GM23338 (cell line): ENCODE measurements around the gene HORMAD2. TPM values are rescaled to one million over a fixed set of nuclear protein-coding genes. Genes with fewer than 3 reads are reported as not detected.

Source experiments
- ATAC-seq: fragments of 200-7000 bp; cut with Tn5 transposase; 3 replicates; pipeline ENCODE4 v1.9.1; 2020
- DNase-seq: peaks from one replicate; pipeline ENCODE4 v3.0.0-alpha.2; 2015; ENCODE audit warnings: low spot score
- H2AFZ ChIP-seq: fragments of 200-600 bp; sonication (generic); 2 replicates; pipeline ENCODE4 v1.8.0; 2016; ENCODE audit warnings: antibody characterized with exemption, mild to moderate bottlenecking, moderate library complexity
- H3F3A ChIP-seq: fragments of 200-600 bp; sonication (generic); replicated peaks from 2 replicates; pipeline ENCODE4 v1.8.0; 2017; ENCODE audit warnings: antibody characterized with exemption, mixed run types, low read depth
- H3K27ac ChIP-seq: fragments of 200-600 bp; sonication (generic); 2 replicates; pipeline ENCODE4 v1.6.1; 2016; ENCODE audit warnings: low read depth
- H3K27me3 ChIP-seq: fragments of 200-600 bp; sonication (generic); 2 replicates; pipeline ENCODE4 v1.8.0; 2016; ENCODE audit warnings: mild to moderate bottlenecking, mixed run types, moderate library complexity; ENCODE audit not compliant: insufficient read depth
- H3K36me3 ChIP-seq: fragments of 200-600 bp; sonication (generic); 2 replicates; pipeline ENCODE4 v1.8.0; 2016; ENCODE audit warnings: mild to moderate bottlenecking; ENCODE audit not compliant: insufficient read depth
- H3K4me1 ChIP-seq: fragments of 200-600 bp; sonication (generic); 2 replicates; pipeline ENCODE4 v1.8.0; 2016; ENCODE audit warnings: mild to moderate bottlenecking, moderate library complexity; ENCODE audit not compliant: insufficient read depth
- H3K4me2 ChIP-seq: fragments of 200-600 bp; sonication (generic); 2 replicates; pipeline ENCODE4 v1.7.1; 2017; ENCODE audit warnings: mixed run types
- H3K4me3 ChIP-seq: fragments of 200-600 bp; sonication (generic); 2 replicates; pipeline ENCODE4 v1.6.1; 2016; ENCODE audit warnings: mixed run types
- H3K79me2 ChIP-seq: fragments of 200-600 bp; sonication (generic); replicated peaks from 2 replicates; pipeline ENCODE4 v1.8.0; 2017; ENCODE audit warnings: mild to moderate bottlenecking; ENCODE audit not compliant: insufficient read depth
- H3K9me2 ChIP-seq: fragments of 200-600 bp; sonication (generic); 2 replicates; pipeline ENCODE4 v1.8.0; 2017; ENCODE audit not compliant: insufficient read depth
- H4K20me1 ChIP-seq: fragments of 200-600 bp; sonication (generic); replicated peaks from 2 replicates; pipeline ENCODE4 v1.8.0; 2017; ENCODE audit warnings: mild to moderate bottlenecking; ENCODE audit not compliant: insufficient read depth
- H3K27ac Mint-ChIP-seq: 2 replicates; pipeline ENCODE4 v1.8.0; 2020; ENCODE audit warnings: inconsistent platforms, mild to moderate bottlenecking, moderate library complexity, mixed read lengths
- H3K27me3 Mint-ChIP-seq: 3 replicates; pipeline ENCODE4 v1.8.0; 2022; ENCODE audit warnings: low read depth, mild to moderate bottlenecking, moderate library complexity, mixed read lengths, inconsistent platforms; ENCODE audit not compliant: insufficient read depth, poor library complexity
- H3K36me3 Mint-ChIP-seq: 3 replicates; pipeline ENCODE4 v1.8.0; 2021; ENCODE audit warnings: low read depth, mild to moderate bottlenecking, inconsistent platforms, moderate library complexity, mixed read lengths
- H3K4me1 Mint-ChIP-seq: 3 replicates; pipeline ENCODE4 v1.8.0; 2020; ENCODE audit warnings: mild to moderate bottlenecking, inconsistent platforms, mixed read lengths
- H3K4me3 Mint-ChIP-seq: 3 replicates; pipeline ENCODE4 v1.8.0; 2021; ENCODE audit warnings: moderate library complexity, mild to moderate bottlenecking, inconsistent platforms, mixed read lengths
- H3K9me3 Mint-ChIP-seq: 3 replicates; pipeline ENCODE4 v1.8.0; 2020; ENCODE audit warnings: moderate library complexity, mild to moderate bottlenecking, inconsistent platforms, mixed read lengths
- ETS1 ChIP-seq: IDR thresholded peaks from 2 replicates; pipeline ENCODE4 v1.6.1; 2016; ENCODE audit warnings: antibody characterized with exemption
- EZH2phosphoT487 ChIP-seq: fragments of 200-600 bp; sonication (generic); IDR thresholded peaks from one replicate; pipeline ENCODE4 v1.8.1; 2018; ENCODE audit warnings: antibody characterized with exemption; ENCODE audit not compliant: unreplicated experiment
- STAT1 ChIP-seq: IDR thresholded peaks from one replicate; pipeline ENCODE4 v1.6.1; 2016; ENCODE audit warnings: antibody characterized with exemption; ENCODE audit not compliant: unreplicated experiment
- ZNF114 ChIP-seq: fragments of 250-450 bp; sonication (Bioruptor Pico); IDR thresholded peaks from 2 replicates; pipeline ENCODE4 v1.5.0; 2020; ENCODE audit warnings: mild to moderate bottlenecking, moderate library complexity
- ZNF462 ChIP-seq: fragments of 250-450 bp; sonication (Bioruptor Pico); IDR thresholded peaks from 2 replicates; pipeline ENCODE4 v1.5.0; 2020; ENCODE audit warnings: mild to moderate bottlenecking, moderate library complexity
- polyA plus RNA-seq: library from polyadenylated mRNA; unstranded; fragments of >200 nt; fragmentation: Nextera tagmentation; extraction: Ambion mirVana; gene quantifications from 2 replicates; pipeline ENCODE4 v1.2.1, GENCODE V29; 2016
- total RNA-seq: library from RNA; depleted of rRNA; stranded (reverse); fragments of >200 nt; shearing (Covaris generic); gene quantifications from 2 replicates; pipeline ENCODE4 v1.2.3, GENCODE V29; 2014

The HORMAD2 gene
- total and polyA plus RNA-seq, 2 experiments from 2014 or later, result 0.40 TPM; not detected in 1

GRCh38 chr22:30044881-30045493 is 35.3 kb upstream of the HORMAD2 start:
- no peak overlapping the region for H3K4me3 ChIP-seq
- ATAC-seq (no peak), DNase-seq (no peak)
- no peaks in the 10 kb centered on the region for H3K36me3 ChIP-seq
- H3K4me1 Mint-ChIP-seq, result no peaks in the 10 kb centered on the region
- no peak overlapping the region for H3K27ac Mint-ChIP-seq
- H3K27me3 Mint-ChIP-seq, result peaks cover 8% of the 10 kb centered on the region
- H3K27me3 ChIP-seq, result no peaks in the 10 kb centered on the region
- no peaks in the 10 kb centered on the region for H3K9me2 ChIP-seq
- no peaks in the 10 kb centered on the region for H3K79me2 ChIP-seq
- H2AFZ ChIP-seq, result no peak overlapping the region
- H3F3A ChIP-seq, result no peaks in the 10 kb centered on the region
- no peak overlapping the region for H3K27ac ChIP-seq
- no peak overlapping the region for H3K4me3 Mint-ChIP-seq
- H3K36me3 Mint-ChIP-seq, result no peaks in the 10 kb centered on the region
- no peak overlapping the region for H3K4me2 ChIP-seq
- no peaks in the 10 kb centered on the region for H4K20me1 ChIP-seq
- H3K9me3 Mint-ChIP-seq, result no peaks in the 10 kb centered on the region
- no peak for TF ChIP-seq EZH2phosphoT487
- TF ChIP-seq ETS1, result no peak
- TF ChIP-seq ZNF462 (CRISPR knock-in tag), result no peak
- no peak for TF ChIP-seq ZNF114
- TF ChIP-seq STAT1, result no peak
- no peaks in the 10 kb centered on the region for H3K4me1 ChIP-seq
